NCI-H1694 (cell line): Measurements from ENCODE around the gene IPO9.
"Not testable (repeated sequence)": the region's sequence is repeated elsewhere in the genome, so short reads cannot be mapped to it uniquely, and the experiment has no call there.

Source experiments
- DNase-seq: peaks from one replicate; lab custom pipeline; 2025; lab: John Stamatoyannopoulos, UW

The IPO9 gene

GRCh38 chr1:201809876-201810275 lies 19.1 kb upstream of the IPO9 start:
- DNase-seq = no peak

- no peak for DNase-seq
Observed at GRCh38 chr1:201810466-201811216, 18.3 kb upstream of the IPO9 start.

- no peak for DNase-seq
Observed at GRCh38 chr1:201813226-201813625, 15.7 kb upstream of the IPO9 start.

- DNase-seq = no peak
Observed at GRCh38 chr1:201816309-201816854, 12.6 kb upstream of the IPO9 start.

- no peak for DNase-seq
Observed at GRCh38 chr1:201818971-201819750, 9.8 kb upstream of the IPO9 start.

GRCh38 chr1:201820413-201820812 lies 8.5 kb upstream of the IPO9 start:
- no peak for DNase-seq

- no peak for DNase-seq
Observed at GRCh38 chr1:201825245-201825644, 3.7 kb upstream of the IPO9 start.

GRCh38 chr1:201826830-201827229 lies 2.1 kb upstream of the IPO9 start:
- no peak for DNase-seq

- no peak for DNase-seq
Observed at GRCh38 chr1:201827321-201828216, 1.4 kb upstream of the IPO9 start.

GRCh38 chr1:201828217-201828819 lies 639 bp upstream of the IPO9 start:
- DNase-seq = no peak

- DNase-seq = no peak
Observed at GRCh38 chr1:201831371-201831770, 2.4 kb downstream of the IPO9 start.

GRCh38 chr1:201834621-201835020 lies 5.7 kb downstream of the IPO9 start:
- no peak for DNase-seq

- no peak for DNase-seq
Observed at GRCh38 chr1:201838381-201838780, 9.4 kb downstream of the IPO9 start.

GRCh38 chr1:201839089-201839488 lies 10.1 kb downstream of the IPO9 start:
- not testable (repeated sequence) for DNase-seq

GRCh38 chr1:201840055-201840454 lies 11.1 kb downstream of the IPO9 start:
- no peak for DNase-seq

GRCh38 chr1:201840490-201840889 lies 11.5 kb downstream of the IPO9 start:
- DNase-seq = no peak

- DNase-seq = no peak
Observed at GRCh38 chr1:201841265-201841912, 12.4 kb downstream of the IPO9 start.

GRCh38 chr1:201842472-201843027 lies 13.6 kb downstream of the IPO9 start:
- no peak for DNase-seq

- DNase-seq = no peak
Observed at GRCh38 chr1:201845331-201846083, 16.6 kb downstream of the IPO9 start.

GRCh38 chr1:201847150-201847549 lies 18.2 kb downstream of the IPO9 start:
- DNase-seq = no peak
